ENCODE results near the gene NTRK3.

DNA sequence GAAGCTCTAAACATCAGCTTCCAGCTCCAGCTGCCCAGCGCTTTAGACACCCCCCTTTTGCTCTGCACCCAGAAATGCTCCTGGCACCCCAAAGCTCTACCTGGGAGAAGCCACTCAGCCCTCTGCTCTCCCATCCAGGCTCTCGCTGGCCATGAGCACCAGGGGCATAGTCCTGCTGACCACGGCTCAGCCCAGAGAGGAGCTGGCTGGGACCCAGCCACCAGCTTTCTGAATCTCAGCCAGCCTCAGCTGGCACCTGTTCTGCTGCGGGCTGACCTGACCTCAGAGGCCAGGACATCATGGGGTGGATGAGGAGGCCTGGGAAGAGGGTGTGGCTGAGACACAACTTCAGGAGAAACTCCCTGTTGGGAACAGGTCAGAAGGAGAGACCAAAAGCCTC is 8.6 kb downstream of the NTRK3 start:
- TF ChIP-seq, protein P1, sequence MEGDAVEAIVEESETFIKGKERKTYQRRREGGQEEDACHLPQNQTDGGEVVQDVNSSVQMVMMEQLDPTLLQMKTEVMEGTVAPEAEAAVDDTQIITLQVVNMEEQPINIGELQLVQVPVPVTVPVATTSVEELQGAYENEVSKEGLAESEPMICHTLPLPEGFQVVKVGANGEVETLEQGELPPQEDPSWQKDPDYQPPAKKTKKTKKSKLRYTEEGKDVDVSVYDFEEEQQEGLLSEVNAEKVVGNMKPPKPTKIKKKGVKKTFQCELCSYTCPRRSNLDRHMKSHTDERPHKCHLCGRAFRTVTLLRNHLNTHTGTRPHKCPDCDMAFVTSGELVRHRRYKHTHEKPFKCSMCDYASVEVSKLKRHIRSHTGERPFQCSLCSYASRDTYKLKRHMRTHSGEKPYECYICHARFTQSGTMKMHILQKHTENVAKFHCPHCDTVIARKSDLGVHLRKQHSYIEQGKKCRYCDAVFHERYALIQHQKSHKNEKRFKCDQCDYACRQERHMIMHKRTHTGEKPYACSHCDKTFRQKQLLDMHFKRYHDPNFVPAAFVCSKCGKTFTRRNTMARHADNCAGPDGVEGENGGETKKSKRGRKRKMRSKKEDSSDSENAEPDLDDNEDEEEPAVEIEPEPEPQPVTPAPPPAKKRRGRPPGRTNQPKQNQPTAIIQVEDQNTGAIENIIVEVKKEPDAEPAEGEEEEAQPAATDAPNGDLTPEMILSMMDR (IDR thresholded peaks at IDR 0.05), result no peak
- TF ChIP-seq POLR2A (IDR thresholded peaks at IDR 0.05), result no peak
